HG03139 (cell line): ENCODE results near the gene ANGPTL2.

Experiments used
- ATAC-seq: cut with Tn5 transposase; IDR thresholded peaks from one replicate; pipeline ENCODE4 v1.9.1; 2021; ENCODE audit not compliant: unreplicated experiment

ANGPTL2 gene

GRCh38 chr9:127098916-127099553 is 23.4 kb downstream of the ANGPTL2 start:
- no peak for ATAC-seq

DNA sequence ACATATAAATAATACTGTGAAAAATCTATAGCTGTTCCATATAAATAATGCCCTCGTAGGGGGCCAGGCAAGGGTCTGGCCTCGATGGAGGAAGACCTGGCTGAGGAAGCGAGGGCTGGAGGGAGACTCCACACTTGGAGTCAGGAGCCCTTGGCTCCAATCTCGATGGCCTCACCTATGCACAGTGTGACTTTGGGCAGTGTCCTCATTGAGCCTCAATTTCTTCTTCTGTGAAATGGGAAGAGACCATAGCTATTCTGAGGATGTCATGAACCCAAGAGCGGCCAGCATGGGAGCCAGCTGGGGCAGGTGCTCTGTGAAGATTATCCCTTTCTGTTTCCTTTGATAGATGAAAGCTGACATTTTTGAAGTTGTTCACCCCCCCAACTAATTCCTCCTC is 24.8 kb downstream of the ANGPTL2 start:
- ATAC-seq: no peak

DNA sequence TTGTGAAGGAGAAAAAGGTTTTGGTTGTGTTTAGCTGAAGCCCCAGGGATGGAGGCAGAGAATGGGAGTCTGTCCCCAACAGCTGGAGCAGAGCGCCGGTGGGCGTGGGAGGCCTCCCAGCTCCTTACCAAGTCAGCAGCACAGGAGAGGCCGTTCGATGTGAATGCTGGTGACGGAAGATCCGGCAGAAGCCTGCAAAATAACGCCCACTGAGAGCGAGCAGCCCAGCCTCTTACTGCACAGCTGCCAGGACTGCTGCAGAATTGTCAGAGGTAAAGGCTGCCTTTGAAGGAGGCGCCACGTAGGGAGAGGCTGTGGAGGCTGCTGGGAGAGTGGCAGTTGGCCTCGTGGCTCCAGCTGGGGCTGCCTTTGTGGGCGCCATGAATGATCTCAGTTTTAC is 26.2 kb downstream of the ANGPTL2 start:
- ATAC-seq: no peak

DNA sequence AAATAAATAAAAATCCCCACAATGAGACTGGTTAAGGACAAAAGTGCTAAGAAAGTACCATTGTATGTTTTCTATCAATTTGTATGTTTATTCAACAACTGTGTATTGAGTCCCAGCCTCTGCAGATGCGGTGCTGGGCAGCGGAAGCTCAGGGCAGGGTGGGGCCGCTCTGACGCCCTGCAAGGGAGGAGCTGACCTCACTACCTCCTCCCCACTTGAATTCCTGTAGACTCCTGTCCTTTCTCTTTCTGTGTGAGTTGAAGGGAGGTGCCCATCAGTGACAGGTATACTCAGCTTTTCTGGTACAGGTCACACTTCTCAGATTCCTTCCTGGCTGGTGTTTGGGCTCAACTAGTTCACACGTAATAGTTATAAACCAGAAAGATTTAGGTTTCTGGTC is 27.0 kb downstream of the ANGPTL2 start:
- ATAC-seq: no peak

GRCh38 chr9:127093319-127094020 is 29.0 kb downstream of the ANGPTL2 start:
- ATAC-seq: no peak

DNA sequence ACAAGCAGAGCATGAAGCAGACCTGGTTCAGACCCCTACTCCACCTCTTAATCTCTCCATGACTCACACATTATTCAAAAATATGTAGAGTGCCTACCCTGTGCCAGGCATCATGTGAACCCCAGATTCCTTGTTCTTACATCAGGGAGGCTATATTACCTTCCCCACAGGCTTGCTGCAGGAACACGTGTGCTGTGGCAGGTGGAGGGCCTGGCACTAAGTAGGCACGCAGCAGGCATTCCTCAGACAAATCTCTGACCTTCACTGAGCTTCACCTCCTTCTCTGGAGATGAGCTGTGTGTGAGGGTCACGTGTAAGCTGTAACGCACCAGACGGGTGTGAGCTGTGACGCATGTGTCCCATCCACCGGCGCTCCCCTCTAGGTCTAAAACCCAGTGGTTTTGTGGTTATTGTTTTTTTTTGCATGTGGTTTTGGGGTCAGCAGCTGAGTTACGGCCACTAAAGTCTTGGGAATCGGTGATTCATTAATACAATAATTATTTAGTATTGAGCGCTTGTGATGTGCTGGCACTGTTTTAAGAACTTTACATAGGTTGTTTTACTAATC is 30.3 kb downstream of the ANGPTL2 start:
- no peak for ATAC-seq

- ATAC-seq: no peak
Measured at GRCh38 chr9:127091526-127091925, 30.9 kb downstream of the ANGPTL2 start.

DNA sequence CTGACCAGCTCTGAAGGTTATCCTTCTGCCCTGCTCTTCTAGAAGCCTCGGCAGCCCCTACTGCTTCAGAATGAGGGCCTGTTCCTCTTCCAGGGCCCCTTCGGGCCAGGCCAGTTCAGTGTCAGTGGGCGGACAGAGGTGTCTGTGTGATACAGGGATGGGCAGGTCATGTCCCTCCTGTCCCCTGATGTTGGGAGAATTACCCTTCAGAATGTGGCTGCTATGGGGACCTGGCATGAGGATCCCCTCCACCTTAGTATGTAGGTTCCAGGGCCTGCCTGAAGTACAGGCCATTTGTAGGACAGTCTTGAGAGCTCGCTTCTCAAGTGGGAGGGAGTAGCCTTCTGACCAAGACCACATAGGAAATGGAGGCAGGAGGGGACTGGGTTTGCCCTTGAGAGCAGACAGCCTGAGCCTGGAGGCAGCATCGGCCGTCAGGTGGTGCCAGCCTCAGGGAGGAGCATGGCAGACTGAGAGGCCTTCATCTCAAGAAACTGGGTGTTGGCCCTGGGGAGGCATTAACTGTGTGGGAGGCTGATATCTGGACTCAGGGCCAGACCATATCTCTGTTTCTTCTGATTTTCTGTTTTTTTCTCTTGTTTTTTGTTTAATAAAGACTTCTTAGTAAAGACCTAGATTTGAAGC is 32.0 kb downstream of the ANGPTL2 start:
- ATAC-seq: no peak

GRCh38 chr9:127089631-127090081 is 32.8 kb downstream of the ANGPTL2 start:
- no peak for ATAC-seq

GRCh38 chr9:127088724-127089615 is 33.5 kb downstream of the ANGPTL2 start:
- ATAC-seq: no peak

- ATAC-seq: no peak
Measured at GRCh38 chr9:127087836-127088235, 34.6 kb downstream of the ANGPTL2 start.

DNA sequence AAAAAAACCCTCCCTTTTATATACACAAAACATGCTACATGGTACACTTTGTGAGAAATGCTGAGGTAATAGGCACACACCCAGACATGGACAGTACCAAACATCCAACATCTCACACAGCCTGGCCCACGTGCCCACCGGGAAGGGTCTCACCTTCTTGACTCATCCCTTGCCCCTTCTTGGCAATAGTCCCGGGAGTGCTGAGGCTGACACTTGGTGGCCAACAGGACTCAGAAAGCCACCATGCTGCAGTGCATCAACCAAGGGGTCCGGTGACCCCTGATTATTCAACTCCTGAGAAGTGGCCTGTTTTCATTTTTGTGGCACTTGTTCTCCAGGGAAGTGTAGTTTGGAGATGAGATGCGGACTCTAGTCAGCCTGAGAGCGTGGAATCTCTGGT is 35.0 kb downstream of the ANGPTL2 start:
- ATAC-seq: no peak

DNA sequence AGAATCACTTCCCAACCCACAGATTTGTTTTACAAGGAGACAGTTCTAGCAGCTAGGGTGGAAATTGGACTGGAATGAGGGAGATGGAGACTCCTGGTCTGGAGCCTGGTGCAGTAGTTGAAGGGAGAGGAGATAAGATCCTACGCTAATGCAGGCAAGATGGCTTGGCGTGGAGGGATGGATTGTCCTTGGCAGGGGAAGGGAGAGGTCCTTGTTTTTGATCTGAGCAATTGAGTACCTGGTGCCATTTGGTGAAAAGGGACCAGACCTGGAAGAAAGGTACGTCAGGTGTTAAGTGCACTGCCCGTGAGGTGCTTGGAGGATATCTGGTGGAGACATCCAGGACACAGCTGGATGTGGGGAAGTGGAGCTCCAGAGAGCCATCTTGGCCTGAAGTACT is 35.7 kb downstream of the ANGPTL2 start:
- no peak for ATAC-seq

DNA sequence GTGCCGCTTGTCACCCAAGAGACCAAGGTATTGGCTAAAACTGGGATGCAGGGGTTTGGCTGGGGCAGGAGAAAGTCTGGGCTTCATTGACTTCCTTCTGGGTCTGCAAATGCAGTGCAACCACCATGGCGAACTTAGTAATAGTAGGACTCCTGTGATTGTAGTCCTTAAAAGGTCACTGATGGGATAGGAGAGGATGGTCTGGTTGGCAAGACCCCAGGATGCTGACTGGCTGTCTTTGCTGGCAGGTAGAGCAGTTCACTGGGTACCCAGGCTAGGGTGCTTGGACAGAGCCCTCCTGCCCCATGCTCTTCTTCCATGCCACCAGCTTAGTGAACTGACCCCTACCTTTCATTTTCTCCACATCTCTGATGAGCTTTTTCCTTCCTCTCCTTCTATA is 37.2 kb downstream of the ANGPTL2 start:
- no peak for ATAC-seq

- no peak for ATAC-seq
Measured at GRCh38 chr9:127084076-127085039, 38.1 kb downstream of the ANGPTL2 start.

DNA sequence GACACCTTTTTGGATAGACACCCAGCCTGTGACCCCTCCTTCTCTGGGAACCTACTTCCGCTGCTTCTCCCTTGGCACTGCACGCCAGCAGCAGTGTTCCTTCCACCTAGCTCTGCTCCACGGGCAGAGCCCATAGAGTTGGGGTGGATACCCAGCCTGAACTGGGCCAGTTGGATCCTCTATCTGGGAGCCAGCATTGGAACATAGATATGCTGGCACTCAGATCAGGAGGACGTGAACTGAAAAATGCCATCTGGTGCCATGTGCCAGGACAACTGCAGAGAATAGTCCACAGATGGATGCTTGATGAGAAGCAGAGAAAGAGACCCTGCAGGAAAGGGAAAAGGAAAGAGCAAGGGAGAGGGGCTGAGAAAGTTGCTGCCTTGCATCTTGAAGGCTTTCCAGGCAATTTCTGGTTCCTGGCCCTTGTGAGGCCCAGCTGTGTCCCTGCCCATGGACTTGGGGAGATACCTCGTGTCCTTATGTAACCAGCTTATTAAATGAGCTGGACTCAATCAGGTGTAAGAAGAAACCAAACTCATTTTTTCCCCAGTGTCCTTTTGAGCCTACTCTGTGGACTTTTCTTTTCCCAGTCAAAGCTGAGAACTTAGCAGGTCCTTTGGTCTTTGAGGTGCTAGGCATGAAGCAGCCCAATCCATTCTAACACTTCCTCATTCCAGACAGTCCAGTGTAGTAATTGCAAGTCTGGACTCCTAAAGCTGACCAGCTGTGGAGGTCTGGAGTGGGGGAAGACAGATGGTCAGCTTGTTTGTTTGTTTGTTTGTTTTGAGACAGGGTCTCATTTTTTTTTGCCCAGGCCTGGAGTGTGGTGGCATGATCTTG is 39.1 kb downstream of the ANGPTL2 start:
- no peak for ATAC-seq

DNA sequence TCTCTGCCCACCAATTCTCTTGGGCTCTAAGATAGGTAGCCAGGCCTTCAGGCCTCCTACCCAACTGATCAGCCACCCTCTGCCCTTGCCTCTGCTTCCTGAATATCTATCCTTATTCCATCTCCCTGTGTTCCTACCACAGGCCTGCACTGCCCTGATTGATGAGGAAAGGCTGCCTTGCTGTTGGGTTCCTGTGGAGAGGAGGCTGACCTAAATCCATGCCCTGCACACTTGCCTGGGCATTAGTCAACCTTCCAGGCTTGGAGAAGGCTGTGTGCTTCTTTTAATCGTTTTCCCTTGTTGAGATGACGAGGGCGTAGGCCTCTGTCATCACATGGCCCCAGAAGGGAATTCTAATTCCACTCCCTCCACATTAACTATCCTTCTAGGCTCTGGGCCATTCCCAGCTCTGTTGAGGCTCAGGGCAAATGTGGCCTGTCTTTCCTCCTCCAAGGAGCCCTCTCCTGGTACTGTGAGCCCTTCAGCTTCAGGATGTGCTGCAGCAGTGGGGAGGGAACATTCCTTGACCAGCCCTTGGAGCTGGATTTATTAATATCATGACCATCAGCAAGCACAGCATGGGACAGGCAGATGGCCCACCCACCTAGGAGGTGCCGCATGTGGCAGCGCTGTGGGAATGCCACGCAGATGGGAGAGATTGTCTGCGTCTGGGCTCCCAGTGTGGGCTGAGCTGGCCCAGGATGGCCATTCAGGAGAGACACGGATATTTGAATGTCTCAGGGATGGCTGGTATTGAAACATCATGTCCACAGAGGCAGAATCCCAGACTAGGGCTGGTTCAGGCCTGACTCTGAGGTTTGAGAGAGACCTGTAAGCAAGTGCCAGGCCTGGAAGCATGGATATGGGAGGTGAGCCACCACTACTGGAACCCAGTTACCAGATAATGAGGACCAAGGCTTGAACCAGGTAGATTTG is 40.9 kb downstream of the ANGPTL2 start:
- ATAC-seq: no peak
